Activated CD4-positive, alpha-beta T cell treated with anti-CD3 and anti-CD28 coated beads, Interleukin-2, amount 50 U/mL, for 48 hours (primary cell): ENCODE results near the gene FNDC3B.

ENCODE experiments used
- DNase-seq, 2 experiments: peaks; one replicate each; pipeline ENCODE4 v3.0.0-alpha.2; 2020

Gene FNDC3B

GRCh38 chr3:172174513-172175253 is 135.3 kb downstream of the FNDC3B start:
- DNase-seq, result no peak

GRCh38 chr3:172175254-172175599 is 135.8 kb downstream of the FNDC3B start:
- DNase-seq, result no peak

GRCh38 chr3:172176061-172176770 is 136.8 kb downstream of the FNDC3B start:
- DNase-seq, result no peak

GRCh38 chr3:172177046-172177445 is 137.7 kb downstream of the FNDC3B start:
- no peak for DNase-seq

GRCh38 chr3:172177803-172178316 is 138.5 kb downstream of the FNDC3B start:
- no peak for DNase-seq

GRCh38 chr3:172179680-172180399 is 140.5 kb downstream of the FNDC3B start:
- DNase-seq, result no peak

- DNase-seq, result no peak
Measured at GRCh38 chr3:172180473-172180872, 141.1 kb downstream of the FNDC3B start.

- no peak for DNase-seq
Measured at GRCh38 chr3:172181932-172182586, 142.7 kb downstream of the FNDC3B start.

- DNase-seq, result no peak
Measured at GRCh38 chr3:172182797-172183196, 143.4 kb downstream of the FNDC3B start.

GRCh38 chr3:172184106-172184822 is 144.9 kb downstream of the FNDC3B start:
- DNase-seq, result no peak

- DNase-seq, result no peak
Measured at GRCh38 chr3:172185907-172186306, 146.5 kb downstream of the FNDC3B start.

GRCh38 chr3:172186607-172187006 is 147.2 kb downstream of the FNDC3B start:
- DNase-seq, result no peak

- no peak for DNase-seq
Measured at GRCh38 chr3:172187511-172187910, 148.1 kb downstream of the FNDC3B start.

GRCh38 chr3:172188511-172188910 is 149.1 kb downstream of the FNDC3B start:
- no peak for DNase-seq

GRCh38 chr3:172189213-172189612 is 149.8 kb downstream of the FNDC3B start:
- no peak for DNase-seq

GRCh38 chr3:172189987-172190603 is 150.7 kb downstream of the FNDC3B start:
- no peak for DNase-seq

- no peak for DNase-seq
Measured at GRCh38 chr3:172190980-172191379, 151.6 kb downstream of the FNDC3B start.

GRCh38 chr3:172191629-172192028 is 152.3 kb downstream of the FNDC3B start:
- no peak for DNase-seq

- no peak for DNase-seq
Measured at GRCh38 chr3:172192830-172193415, 153.5 kb downstream of the FNDC3B start.

GRCh38 chr3:172193436-172193835 is 154.1 kb downstream of the FNDC3B start:
- no peak for DNase-seq

- no peak for DNase-seq
Measured at GRCh38 chr3:172194702-172195406, 155.5 kb downstream of the FNDC3B start.
